GM18870 (cell line): ENCODE measurements around the gene RANBP17.
"Not testable (repeated sequence)": the region's sequence is repeated elsewhere in the genome, so short reads cannot be mapped to it uniquely, and the experiment has no call there.

Source experiments
- ATAC-seq: cut with Tn5 transposase; IDR thresholded peaks from one replicate; pipeline ENCODE4 v1.9.1; 2021; ENCODE audit warnings: moderate library complexity; ENCODE audit not compliant: unreplicated experiment

RANBP17 gene

GRCh38 chr5:171283753-171284152, 421.9 kb downstream of the RANBP17 start:
- ATAC-seq, result no peak

GRCh38 chr5:171285465-171285864, 423.6 kb downstream of the RANBP17 start:
- ATAC-seq, result no peak

DNA sequence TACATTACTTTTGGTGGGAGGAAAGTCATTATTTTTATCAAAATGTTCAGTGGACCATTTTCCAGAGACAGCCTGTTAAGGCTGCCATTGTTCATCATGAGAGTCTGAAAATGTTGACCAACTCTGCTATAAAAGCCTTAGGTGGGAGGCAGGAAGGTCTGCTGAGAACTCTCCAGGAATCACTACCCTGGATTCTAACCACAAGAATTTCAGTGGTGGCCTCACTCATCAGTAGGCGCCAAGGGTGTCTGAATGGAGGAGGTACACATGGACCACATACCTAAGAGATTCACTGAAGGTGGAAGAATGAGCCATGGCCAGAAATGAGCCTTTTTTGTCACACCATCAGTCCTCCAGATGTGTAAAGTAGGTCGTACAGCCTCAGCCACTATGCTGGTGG, 426.2 kb downstream of the RANBP17 start:
- ATAC-seq, result no peak

DNA sequence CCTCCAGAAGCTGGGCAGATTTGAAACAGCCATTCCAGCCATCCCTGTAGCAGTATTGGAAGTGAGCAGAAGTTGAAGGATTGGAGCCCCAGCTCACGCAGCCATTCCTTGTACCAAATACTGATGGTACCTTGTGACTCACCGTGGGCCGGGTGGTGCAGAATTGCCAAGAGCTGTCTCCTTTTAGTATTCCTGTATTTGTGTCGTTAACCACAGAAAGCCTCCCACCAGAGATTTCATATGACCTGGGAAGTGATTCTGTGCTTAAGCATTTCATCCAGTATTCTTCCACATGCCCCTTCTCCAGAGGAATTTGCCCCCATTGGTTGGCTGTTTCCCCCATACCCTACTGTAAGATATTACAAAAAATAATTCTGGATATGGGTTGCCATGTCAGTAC, 429.6 kb downstream of the RANBP17 start:
- ATAC-seq, result no peak

DNA sequence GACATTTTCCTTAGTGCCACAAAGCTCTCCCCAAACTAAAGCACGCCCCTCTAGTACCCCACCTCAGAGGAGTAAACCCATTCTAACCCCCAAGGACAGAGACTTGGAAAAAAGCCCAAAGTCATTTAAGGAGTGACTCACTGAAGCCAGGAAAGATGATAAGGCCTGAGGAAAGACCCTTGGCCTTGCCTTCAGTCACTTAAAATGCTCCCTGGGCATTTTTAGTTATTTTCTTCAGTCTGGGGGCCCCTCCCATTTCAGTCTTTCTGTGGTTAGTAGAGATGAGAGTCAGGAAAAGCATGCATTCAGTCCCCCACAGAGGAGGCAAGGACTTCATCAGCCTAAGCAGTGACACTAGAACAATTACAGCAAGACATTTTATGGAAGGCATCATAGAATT, 433.5 kb downstream of the RANBP17 start:
- no peak for ATAC-seq

DNA sequence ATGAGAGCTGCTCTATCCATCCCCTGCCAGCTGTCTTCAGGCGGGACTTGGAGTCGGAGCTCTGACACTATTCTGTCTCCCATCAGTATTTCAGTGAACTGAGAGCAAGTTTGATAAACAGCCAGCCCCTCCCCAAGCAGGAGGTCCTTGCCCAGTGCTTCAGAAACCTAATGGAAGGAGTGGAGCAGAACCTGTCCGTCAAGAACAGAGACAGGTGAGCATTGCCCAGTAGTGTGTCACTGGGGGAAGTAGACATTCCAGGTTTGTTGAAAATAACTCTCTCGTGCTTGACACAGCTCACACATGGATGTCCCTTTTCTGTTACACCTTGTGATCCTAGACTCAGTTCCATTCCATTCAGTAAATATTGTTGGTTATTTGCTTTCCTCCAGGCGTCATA, 434.0 kb downstream of the RANBP17 start:
- ATAC-seq, result no peak

- not testable (repeated sequence) for ATAC-seq
These were observed 436.1 kb downstream of the RANBP17 start for GRCh38 chr5:171297941-171298340.

DNA sequence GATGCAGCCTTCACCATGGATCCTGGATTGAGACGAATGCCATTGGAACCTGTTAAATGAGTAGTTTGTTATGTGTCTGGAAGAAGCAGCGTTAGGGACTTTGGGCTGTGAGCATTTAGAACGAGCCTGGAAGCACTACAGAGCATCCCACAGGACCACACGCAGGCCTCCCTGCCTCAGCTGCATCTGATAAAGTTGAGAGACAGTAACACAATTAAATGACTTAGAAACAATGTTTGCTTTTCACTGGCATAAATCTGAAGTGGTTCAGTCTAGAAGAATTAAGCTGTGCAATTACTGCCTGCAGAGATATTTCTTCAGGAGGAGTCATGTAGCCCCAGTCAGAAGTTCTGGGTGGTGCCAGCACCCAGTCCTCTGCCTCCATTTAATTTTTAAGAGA, 437.4 kb downstream of the RANBP17 start:
- no peak for ATAC-seq

DNA sequence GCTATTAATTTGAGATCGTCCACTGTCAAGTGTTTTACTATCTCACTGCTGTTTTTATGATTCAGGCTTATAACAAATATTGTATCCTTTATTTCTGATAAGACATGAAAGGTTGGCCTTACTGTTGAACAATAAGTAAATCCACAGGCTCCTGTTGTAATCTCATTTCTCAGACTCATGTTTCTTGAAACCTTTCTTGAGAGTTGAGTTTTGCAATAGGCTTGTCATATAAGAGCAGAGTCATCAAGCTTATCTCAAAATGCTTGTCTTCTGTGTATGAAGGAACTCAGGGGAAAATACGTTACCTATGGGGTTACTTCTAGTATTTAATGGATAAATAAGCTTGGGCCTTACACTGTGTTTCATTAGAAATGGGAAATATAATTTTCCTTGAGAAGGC, 438.0 kb downstream of the RANBP17 start:
- no peak for ATAC-seq

DNA sequence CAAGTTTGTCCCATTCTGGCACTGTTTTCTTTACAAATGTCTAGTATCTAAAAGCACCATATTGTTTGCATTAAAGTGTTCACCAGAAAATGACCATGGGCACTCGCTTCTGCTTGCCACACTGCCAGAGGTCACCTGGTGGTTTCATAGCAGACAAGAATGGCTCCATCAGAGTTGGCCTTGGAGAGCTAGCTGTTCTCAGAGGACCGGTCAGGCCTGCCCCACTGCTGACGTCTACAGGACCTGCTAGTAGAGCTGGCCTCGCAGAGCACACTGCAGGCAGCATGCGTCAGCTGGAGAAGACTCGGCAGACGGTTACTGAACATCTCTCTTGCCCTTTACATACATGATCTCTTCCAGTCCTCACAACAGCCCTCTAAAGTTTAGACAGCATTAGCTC, 438.5 kb downstream of the RANBP17 start:
- ATAC-seq, result no peak

GRCh38 chr5:171306166-171306565, 444.3 kb downstream of the RANBP17 start:
- no peak for ATAC-seq

DNA sequence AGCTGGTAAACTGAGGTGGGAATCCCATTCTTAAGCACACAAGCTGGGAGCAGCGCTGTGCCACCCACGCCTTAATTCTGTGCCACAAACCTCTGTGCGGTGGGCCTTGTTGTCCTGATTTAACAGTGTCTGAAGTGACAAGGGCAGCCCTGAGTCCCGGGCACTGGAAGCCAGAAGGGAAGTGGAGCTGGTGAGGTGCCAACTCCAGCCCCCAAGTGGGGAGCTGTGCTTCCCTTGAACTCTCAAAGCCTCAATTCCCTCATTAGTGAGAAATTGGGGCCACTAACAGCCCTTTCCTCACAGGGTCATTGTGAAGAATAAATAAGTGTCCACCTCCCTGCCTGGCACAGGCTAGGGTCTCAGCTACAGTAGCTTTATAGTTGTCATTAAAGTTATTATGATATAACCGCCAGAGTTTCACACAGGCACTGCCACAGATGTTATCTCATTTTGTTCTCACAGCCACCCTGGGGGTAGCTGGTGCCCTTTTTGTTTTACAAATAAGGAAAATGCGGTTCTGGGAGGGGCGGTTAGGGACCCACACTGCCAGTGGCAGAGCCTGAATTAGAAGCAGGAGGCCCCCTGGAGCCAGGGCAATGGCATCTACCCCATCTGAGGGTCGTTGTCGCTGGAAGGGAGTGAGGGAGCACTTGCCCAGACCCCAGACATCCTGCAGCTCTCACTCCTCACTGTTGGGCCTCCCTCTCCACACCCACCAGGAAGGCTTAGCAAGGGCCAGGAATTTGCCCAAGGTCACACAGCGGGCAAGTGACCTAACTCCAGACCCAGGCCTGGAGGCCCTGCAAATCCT, 445.2 kb downstream of the RANBP17 start:
- ATAC-seq, result no peak

DNA sequence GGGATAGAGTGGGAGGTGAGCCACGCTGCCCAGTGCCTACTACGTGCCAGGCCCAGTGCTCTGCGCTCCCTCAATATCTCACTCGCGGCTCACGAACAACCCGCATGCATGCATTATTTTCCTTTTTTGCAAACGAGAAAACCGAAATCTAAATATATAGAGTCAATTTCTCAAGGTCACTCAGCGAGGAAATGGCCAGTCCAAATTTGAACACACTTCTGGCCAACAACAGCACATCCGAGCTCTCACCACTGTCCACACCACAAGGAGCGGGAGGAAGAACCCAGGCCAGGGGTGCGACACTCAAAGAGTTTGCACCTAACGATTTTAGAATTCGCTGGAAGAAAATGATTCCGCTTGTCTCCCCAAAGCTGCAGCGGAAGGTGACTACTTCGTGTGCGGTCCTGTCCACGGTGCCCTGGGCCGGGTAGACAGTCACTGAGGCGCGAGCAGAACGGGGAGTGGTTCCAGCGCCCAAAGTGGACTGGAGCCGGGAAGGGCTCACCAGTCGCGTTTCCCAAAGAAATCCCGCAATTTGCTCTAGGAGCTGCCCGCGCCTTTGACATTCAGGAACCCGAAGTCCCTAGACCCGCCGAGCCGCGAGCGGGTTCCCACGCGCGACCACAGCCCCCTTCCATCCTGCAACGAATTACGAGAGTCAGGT, 446.1 kb downstream of the RANBP17 start:
- no peak for ATAC-seq

DNA sequence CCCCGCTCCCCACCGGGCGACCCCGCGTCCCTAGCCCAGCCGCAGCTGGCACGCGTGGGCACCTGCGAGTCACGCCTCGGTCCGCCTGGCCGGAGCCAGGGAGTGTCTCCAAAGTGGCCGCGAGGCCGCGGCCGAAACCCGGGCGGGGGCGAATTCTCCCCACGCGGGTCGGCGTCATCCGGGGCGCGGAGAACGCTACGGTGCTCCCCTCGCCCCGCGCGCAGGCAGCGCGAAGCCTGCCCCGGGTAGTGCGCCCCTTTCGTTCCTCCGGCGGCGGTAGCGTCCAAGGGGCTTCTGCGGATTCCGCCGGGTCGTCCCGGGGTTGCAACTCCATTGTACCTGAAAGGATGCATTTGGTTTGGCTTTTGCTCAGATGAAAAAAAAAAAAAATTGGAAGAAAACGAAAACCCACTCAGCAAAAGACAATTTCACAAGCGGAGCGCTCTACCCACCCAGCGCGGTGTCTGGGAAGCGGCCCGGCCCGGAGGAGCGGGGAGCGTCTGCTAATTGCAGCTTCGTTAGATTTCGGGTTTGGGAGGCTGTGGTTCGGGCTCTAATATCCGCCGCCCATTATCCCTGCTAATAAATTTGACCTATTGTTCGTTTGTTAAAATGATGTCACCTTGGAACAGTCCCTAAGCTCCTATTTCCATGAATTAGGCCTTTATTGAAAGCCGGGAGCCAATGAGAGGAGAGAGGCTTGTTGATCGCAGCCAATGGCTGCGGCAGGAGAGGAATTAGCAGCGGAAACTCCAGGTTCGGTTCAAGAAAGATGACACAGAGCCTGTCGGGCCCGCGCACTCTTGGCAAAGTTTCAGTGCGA, 446.8 kb downstream of the RANBP17 start, which contains the start of gene TLX3:
Gene TLX3 (plus strand): TSS at position 796 of the 823 bp plus-strand sequence. CDS start 118 bp downstream, outside the sequence.
- no peak for ATAC-seq

DNA sequence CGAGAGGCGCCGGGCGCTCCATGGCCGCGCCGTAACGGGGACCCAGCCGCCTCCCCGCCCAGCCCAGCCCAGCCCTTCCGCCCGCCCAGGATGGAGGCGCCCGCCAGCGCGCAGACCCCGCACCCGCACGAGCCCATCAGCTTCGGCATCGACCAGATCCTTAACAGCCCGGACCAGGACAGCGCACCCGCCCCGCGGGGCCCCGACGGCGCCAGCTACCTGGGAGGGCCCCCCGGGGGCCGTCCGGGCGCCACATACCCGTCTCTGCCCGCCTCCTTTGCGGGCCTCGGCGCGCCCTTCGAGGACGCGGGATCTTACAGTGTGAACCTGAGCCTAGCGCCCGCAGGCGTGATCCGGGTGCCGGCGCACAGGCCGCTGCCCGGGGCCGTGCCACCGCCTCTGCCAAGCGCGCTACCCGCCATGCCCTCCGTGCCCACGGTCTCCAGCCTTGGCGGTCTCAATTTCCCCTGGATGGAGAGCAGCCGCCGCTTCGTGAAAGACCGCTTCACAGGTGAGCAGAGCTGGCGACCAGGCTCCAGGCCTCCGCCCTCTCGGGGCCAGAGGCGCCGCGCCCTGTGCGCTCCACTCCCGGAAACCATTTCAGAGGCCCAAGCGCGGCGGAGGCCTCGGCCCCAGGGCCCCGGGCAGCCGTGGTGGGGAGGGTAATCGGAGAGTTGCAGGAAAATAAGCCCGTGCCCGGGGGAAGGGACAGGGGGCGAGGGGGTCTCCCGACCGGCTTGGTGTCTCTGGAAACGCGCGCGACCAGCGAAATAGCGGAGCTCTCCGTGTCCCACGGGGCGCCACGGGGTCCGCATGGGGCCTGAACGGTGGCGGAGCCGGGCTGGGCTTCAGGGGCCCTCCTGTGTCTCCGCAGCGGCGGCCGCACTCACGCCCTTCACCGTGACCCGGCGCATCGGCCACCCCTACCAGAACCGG, 447.7 kb downstream of the RANBP17 start:
- ATAC-seq, result no peak

DNA sequence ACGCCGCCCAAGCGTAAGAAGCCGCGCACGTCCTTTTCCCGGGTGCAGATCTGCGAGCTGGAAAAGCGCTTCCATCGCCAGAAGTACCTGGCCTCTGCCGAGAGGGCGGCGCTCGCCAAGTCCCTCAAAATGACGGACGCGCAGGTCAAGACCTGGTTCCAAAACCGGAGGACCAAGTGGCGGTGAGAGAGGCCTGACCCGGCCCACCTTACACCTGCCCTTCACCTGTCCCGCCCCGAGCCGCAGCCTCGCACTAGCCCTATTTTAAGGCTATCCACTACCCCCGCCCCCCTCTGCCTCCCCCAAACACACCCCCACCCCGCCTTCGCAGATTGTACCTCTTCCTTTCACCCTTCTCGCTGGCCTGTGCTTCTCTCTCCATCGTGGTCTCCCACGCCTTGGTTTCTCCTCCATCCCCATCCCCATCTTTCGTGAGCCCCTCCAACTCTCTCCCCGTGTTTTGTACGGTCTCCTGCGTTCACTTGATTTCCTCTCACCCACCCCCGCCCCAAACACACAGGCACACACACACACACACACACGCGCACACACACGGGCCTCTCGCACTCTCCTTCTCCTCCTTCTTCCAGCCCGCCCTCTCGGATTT, 448.5 kb downstream of the RANBP17 start:
- ATAC-seq, result no peak

- ATAC-seq, result no peak
These were observed 449.1 kb downstream of the RANBP17 start for GRCh38 chr5:171310819-171311321.

GRCh38 chr5:171311322-171312077, 449.7 kb downstream of the RANBP17 start:
- ATAC-seq, result no peak
